GM18502 (cell line): ENCODE measurements around the gene CERKL.

ENCODE experiments used
- ATAC-seq: cut with Tn5 transposase; IDR thresholded peaks from one replicate; pipeline ENCODE4 v1.9.1; 2021; ENCODE audit warnings: mild to moderate bottlenecking; ENCODE audit not compliant: unreplicated experiment, poor library complexity

Gene CERKL

DNA sequence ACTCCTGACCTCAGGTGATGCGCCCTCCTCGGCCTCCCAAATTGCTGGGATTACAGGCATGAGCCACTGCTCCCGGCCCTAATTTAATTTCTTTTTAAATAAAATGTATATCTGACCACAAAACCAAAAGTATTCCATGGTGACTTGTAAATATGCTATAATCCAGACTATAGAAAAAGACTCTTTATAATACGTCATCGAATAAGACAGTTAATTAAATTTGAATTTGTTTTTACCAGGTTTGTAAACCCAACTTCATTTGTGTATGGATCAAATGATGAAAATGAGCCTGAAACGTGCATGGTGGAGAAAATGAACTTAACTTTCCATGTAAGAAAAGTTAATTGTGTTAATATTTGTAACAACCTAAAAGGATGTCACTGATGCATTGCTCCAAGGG is 129.8 kb downstream of the CERKL start:
- no peak for ATAC-seq

GRCh38 chr2:181526014-181526413 is 130.9 kb downstream of the CERKL start:
- ATAC-seq = no peak

GRCh38 chr2:181523756-181524155 is 133.1 kb downstream of the CERKL start:
- no peak for ATAC-seq

DNA sequence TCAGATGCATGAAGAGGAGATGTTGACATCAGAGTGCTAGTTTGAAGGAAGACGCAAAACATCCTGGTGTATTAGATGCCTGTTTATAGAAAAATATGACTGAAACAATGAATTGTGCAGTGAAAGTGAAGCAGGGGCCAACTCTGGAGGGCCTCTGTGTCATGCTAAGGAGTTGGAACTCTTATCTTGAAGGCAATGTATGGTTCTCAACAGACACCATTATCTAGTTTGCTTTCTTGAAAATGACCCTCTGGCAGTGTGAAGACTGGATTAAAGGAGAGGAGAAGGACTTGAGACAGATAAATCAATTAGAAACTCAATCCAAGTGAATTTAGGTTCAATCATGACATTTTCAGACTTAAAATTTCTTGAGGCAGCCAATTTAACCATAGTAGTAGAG is 136.7 kb downstream of the CERKL start:
- ATAC-seq = no peak

GRCh38 chr2:181517685-181518301 is 139.1 kb downstream of the CERKL start:
- no peak for ATAC-seq

- no peak for ATAC-seq
Measured at GRCh38 chr2:181516992-181517391, 139.9 kb downstream of the CERKL start.

DNA sequence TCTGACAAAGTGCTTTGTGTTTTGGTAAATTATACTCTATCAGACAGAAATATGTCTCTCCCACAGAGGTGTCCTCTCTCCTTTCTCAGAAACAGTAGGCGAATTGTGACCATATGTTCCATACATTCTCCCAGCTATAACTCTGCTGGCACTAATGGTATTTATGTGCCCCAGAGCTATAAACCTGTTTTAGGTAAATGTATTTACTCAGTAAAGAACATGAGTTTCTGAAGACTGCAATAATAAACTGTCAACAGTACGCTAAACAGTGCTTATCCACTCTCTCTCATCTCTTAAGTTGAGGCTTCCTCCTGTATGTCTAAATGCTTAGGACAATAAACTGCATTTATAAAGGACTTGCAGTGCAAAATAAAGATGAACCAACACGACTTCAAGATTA is 141.2 kb downstream of the CERKL start:
- ATAC-seq = no peak

GRCh38 chr2:181500201-181500600 is 156.7 kb downstream of the CERKL start:
- no peak for ATAC-seq

- no peak for ATAC-seq
Measured at GRCh38 chr2:181499231-181499630, 157.7 kb downstream of the CERKL start.
